Mesothelial cell of epicardium (in vitro differentiated cells): Measurements from ENCODE around the gene RAB35. TPM values are rescaled to one million over a fixed set of nuclear protein-coding genes. Genes with fewer than 3 reads are reported as not detected.
A peak's percentile ranks its signal among the peaks of the same experiment; 100 is the strongest.

Source experiments
- DNase-seq, 2 experiments: peaks; one replicate each; pipeline ENCODE4 v3.0.0; 2021; ENCODE audit warnings: low spot score in 2 of 2; ENCODE audit not compliant: unreplicated experiment in 2 of 2
- H3K27ac Mint-ChIP-seq: 2 replicates; pipeline ENCODE4 v1.8.0; 2021; ENCODE audit warnings: mixed read lengths
- H3K27me3 Mint-ChIP-seq: 2 replicates; pipeline ENCODE4 v1.8.0; 2021; ENCODE audit warnings: low read depth, mixed read lengths
- H3K36me3 Mint-ChIP-seq: 2 replicates; pipeline ENCODE4 v1.8.0; 2021; ENCODE audit warnings: mixed read lengths
- H3K4me1 Mint-ChIP-seq: 2 replicates; pipeline ENCODE4 v1.8.0; 2021; ENCODE audit warnings: mixed read lengths
- H3K4me3 Mint-ChIP-seq: 2 replicates; pipeline ENCODE4 v1.8.0; 2021; ENCODE audit warnings: mild to moderate bottlenecking, moderate library complexity, mixed read lengths
- H3K9me3 Mint-ChIP-seq: 2 replicates; pipeline ENCODE4 v1.8.0; 2021; ENCODE audit warnings: mixed read lengths
- total RNA-seq: library from RNA; stranded (reverse); gene quantifications from 3 replicates; pipeline ENCODE4 v1.2.1, GENCODE V29; 2021
- TF ChIP-seq, protein P1 (sequence below): fragments of 200-600 bp; sonication (generic); IDR thresholded peaks from one replicate; pipeline ENCODE4 v1.5.0; 2021; ENCODE audit warnings: antibody characterized with exemption; ENCODE audit not compliant: unreplicated experiment

The RAB35 gene
- total RNA-seq, 1 donor from 2014 or later = 36.5 TPM

DNA sequence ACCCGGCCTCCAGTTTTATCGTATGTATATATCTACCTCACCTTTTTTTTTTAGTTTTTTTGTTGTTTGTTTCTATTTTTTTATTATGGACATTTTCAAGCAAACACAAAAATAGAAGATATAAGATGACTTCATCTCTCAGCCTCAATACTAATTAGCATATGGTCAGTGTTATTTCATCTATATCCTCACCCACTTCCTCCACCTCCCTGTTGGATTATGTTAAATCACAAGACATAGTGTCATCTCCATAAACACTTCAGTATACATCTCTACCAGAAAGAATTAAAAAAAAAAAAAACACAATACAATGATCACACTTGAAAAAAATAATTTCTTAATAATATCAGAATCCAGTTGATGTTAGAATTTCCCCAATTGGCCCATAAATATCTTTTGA lies 34.9 kb downstream of the RAB35 start:
- Mint-ChIP-seq H3K4me3 (no peak overlapping the region), H3K36me3 (peaks cover 4% of the 10 kb centered on the region), H3K9me3 (no peaks in the 10 kb centered on the region), H3K27me3 (no peaks in the 10 kb centered on the region), H3K27ac (no peak overlapping the region), H3K4me1 (peaks cover 26% of the 10 kb centered on the region)
- DNase-seq = no peak
- TF ChIP-seq, protein P1, sequence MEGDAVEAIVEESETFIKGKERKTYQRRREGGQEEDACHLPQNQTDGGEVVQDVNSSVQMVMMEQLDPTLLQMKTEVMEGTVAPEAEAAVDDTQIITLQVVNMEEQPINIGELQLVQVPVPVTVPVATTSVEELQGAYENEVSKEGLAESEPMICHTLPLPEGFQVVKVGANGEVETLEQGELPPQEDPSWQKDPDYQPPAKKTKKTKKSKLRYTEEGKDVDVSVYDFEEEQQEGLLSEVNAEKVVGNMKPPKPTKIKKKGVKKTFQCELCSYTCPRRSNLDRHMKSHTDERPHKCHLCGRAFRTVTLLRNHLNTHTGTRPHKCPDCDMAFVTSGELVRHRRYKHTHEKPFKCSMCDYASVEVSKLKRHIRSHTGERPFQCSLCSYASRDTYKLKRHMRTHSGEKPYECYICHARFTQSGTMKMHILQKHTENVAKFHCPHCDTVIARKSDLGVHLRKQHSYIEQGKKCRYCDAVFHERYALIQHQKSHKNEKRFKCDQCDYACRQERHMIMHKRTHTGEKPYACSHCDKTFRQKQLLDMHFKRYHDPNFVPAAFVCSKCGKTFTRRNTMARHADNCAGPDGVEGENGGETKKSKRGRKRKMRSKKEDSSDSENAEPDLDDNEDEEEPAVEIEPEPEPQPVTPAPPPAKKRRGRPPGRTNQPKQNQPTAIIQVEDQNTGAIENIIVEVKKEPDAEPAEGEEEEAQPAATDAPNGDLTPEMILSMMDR = no peak

DNA sequence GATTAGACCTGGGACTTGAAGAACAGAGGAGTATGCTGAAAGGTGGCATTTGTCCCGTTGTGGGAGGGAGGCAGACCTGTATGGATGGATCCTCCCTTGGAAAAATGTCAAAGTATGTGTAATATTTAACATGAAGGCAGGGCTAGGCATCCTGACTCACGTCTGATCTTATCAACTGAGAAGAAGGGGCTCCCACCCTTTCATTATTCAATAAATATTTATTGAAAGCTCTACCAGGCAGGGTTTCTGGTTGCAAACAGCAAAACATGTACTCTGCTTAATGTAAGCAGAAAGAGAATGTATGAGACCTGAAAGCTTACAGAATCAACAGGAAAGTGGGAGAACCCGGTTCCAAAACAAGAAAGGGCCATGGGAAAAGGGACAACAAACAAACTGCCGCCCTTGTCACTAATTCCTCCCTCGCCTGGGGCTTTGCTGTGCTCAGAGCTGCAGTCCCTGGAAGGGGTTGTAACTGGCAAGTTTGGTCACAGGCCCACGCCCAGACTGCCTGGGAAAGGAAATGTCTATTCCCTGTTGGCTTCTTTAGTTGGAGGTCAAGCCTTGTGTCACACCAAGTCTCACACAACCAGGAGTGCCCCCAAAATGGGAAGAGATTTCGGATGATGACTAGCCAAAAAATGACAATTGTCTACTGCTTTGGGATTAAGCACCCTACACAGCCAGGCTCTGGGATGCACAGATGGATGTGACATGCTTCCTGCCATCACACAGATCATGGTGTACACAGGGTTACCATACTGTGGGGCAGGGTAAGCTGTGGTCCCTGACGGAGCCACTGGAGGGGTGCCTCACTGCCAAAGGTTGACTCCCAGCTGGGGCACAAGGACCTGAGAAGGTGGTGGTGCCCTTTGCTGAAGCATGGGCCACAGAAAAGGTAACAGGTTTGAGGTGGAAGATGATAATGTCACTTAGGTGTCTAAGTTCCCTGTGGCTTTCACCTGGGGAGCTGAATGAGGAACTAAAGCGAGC lies 36.8 kb downstream of the RAB35 start:
- TF ChIP-seq, protein P1 = no peak
- Mint-ChIP-seq H3K27ac (peak overlapping the region; percentile 43), H3K9me3 (no peaks in the 10 kb centered on the region), H3K27me3 (no peaks in the 10 kb centered on the region), H3K4me3 (no peak overlapping the region), H3K36me3 (peaks cover 5% of the 10 kb centered on the region), H3K4me1 (peaks cover 19% of the 10 kb centered on the region)
- DNase-seq = no peak

DNA sequence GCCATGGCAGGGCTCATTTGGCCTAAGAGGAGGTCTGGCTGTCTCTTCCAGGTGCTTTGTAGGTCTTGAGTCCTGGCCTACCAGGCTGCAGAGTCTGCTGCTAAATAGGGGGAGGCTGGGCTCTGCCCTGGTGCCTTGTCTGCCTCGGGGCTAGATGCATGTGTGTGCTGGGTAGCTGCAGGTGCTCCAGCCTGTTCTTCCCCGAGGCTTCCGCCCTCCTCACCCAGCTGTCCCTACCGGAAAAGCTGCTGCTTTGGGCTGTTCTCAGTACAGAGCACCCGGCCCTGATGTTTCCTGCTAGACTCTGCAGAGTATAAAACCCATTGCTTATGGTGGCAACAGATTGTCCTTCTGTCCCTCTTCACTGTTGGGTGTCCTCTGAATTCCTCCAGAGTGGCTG lies 37.7 kb downstream of the RAB35 start:
- H3K4me1 Mint-ChIP-seq = peaks cover 19% of the 10 kb centered on the region
- H3K27ac Mint-ChIP-seq = peak overlapping the region; percentile 43
- no peaks in the 10 kb centered on the region for H3K27me3 Mint-ChIP-seq
- DNase-seq = no peak
- TF ChIP-seq, protein P1 = no peak
- no peaks in the 10 kb centered on the region for H3K9me3 Mint-ChIP-seq
- H3K4me3 Mint-ChIP-seq = no peak overlapping the region
- H3K36me3 Mint-ChIP-seq = peaks cover 5% of the 10 kb centered on the region

DNA sequence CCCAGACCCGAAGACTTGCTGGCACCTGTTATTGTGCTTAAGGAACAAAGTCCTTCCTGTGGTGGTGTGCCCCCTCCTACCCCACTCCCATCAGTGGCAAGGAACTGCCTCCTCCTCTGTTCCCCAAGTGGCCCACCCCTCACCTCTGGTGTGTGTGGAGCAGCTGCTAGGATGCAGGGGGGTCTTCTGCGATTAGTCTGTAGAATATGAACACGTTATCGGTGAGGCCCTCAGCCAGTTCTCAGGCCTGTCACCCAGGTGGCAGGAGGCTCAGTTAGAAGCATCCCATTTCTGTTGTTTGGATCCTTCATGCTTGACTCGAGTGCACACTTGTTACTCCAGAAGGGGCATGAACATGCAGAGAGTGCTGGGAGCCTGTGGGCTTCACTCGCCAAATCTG lies 39.3 kb downstream of the RAB35 start:
- TF ChIP-seq, protein P1 = no peak
- H3K27ac Mint-ChIP-seq = no peak overlapping the region
- H3K36me3 Mint-ChIP-seq = peaks cover 8% of the 10 kb centered on the region
- H3K4me3 Mint-ChIP-seq = no peak overlapping the region
- H3K9me3 Mint-ChIP-seq = no peaks in the 10 kb centered on the region
- no peak for DNase-seq
- H3K27me3 Mint-ChIP-seq = no peaks in the 10 kb centered on the region
- H3K4me1 Mint-ChIP-seq = peaks cover 19% of the 10 kb centered on the region

DNA sequence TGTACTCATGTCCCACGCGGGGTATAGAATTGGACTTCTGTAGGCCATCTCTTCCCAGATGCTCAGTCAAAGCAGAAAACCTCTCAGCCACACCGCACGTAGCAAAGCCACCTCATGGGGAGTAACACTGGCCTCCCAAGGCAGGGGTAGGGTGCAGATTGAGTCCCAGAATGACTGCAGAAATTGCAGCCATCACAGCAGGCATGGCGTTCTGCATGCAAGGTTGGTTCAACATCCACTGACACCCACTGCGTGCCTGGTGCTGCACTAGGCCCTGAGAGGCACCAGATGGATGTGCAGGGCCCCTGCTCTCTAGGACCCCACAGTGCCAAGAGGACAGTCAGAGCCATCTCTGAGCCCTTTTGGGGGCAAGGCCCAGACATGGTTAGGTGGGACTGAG lies 39.9 kb downstream of the RAB35 start:
- no peak for DNase-seq
- Mint-ChIP-seq H3K36me3 (peaks cover 7% of the 10 kb centered on the region), H3K4me1 (peaks cover 19% of the 10 kb centered on the region), H3K4me3 (no peak overlapping the region), H3K9me3 (no peaks in the 10 kb centered on the region), H3K27me3 (no peaks in the 10 kb centered on the region), H3K27ac (no peak overlapping the region)
- TF ChIP-seq, protein P1 = no peak
